OCI-LY3 (cell line): ENCODE data around the gene POLN.

Source experiments
- H2AFZ ChIP-seq: fragments of 200-600, 300-600 bp; shearing (Covaris generic); 2 replicates; pipeline ENCODE4 v1.6.0; 2014; ENCODE audit warnings: antibody characterized with exemption, low read depth, low read length
- H3K27ac ChIP-seq: fragments of 200-600, 300-600 bp; sonication (generic); 2 replicates; pipeline ENCODE4 v1.5.1; 2014; ENCODE audit warnings: mild to moderate bottlenecking, low read length, moderate library complexity, mixed read lengths
- H3K27me3 ChIP-seq: fragments of 200-600, 300-600 bp; sonication (generic); 2 replicates; pipeline ENCODE4 v1.6.1; 2014; ENCODE audit warnings: low read depth, low read length, mixed read lengths
- H3K36me3 ChIP-seq: fragments of 200-600, 300-600 bp; sonication (generic); replicated peaks from 2 replicates; pipeline ENCODE3; 2014; ENCODE audit warnings: low read depth, low read length, mixed read lengths
- H3K4me1 ChIP-seq: fragments of 300-600, 200-600 bp; sonication (generic); 2 replicates; pipeline ENCODE4 v1.6.1; 2014; ENCODE audit warnings: low read length, mixed read lengths
- H3K4me2 ChIP-seq: fragments of 200-600, 300-600 bp; sonication (generic); 2 replicates; pipeline ENCODE4 v1.6.1; 2014; ENCODE audit warnings: low read length, mixed read lengths
- H3K4me3 ChIP-seq: fragments of 300-600, 200-600 bp; sonication (generic); 2 replicates; pipeline ENCODE4 v1.5.1; 2014; ENCODE audit warnings: antibody characterized with exemption, mild to moderate bottlenecking, low read length, moderate library complexity
- H3K79me2 ChIP-seq: fragments of 300-600, 200-600 bp; shearing (Covaris generic); 2 replicates; pipeline ENCODE4 v1.6.1; 2014; ENCODE audit warnings: mild to moderate bottlenecking, low read length, mixed read lengths
- H3K9ac ChIP-seq: fragments of 300-600, 200-600 bp; shearing (Covaris generic); 2 replicates; pipeline ENCODE4 v1.6.0; 2014; ENCODE audit warnings: mild to moderate bottlenecking, low read length, moderate library complexity
- H3K9me3 ChIP-seq: fragments of 200-600, 300-600 bp; shearing (Covaris generic); 2 replicates; pipeline ENCODE4 v1.6.1; 2014; ENCODE audit warnings: low read length, mixed read lengths; ENCODE audit not compliant: insufficient read depth
- H4K20me1 ChIP-seq: fragments of 200-600, 300-600 bp; sonication (generic); 2 replicates; pipeline ENCODE4 v1.6.1; 2016; ENCODE audit warnings: low read length, mixed read lengths; ENCODE audit not compliant: insufficient read depth
- CTCF ChIP-seq: fragments of 200-600, 300-600 bp; sonication (generic); IDR thresholded peaks from 2 replicates; pipeline ENCODE4 v1.5.1; 2014; ENCODE audit warnings: antibody characterized with exemption, low read length, low read depth
- EZH2phosphoT487 ChIP-seq: fragments of 200-600 bp; shearing (Covaris generic); IDR thresholded peaks from 2 replicates; pipeline ENCODE4 v1.6.1; 2018; ENCODE audit warnings: antibody characterized with exemption, mixed run types, low read depth

Gene POLN

GRCh38 chr4:2075987-2076907 lies 165.7 kb downstream of the POLN start:
- no peak for TF ChIP-seq EZH2phosphoT487
- no peak for TF ChIP-seq CTCF
- no peaks in the 10 kb centered on the region for H3K27me3 ChIP-seq
- no peak overlapping the region for H3K27ac ChIP-seq
- H4K20me1 ChIP-seq = no peaks in the 10 kb centered on the region
- no peaks in the 10 kb centered on the region for H3K9me3 ChIP-seq
- H3K4me2 ChIP-seq = no peak overlapping the region
- H3K9ac ChIP-seq = no peak overlapping the region
- no peak overlapping the region for H2AFZ ChIP-seq
- no peaks in the 10 kb centered on the region for H3K36me3 ChIP-seq
- no peaks in the 10 kb centered on the region for H3K79me2 ChIP-seq
- no peaks in the 10 kb centered on the region for H3K4me1 ChIP-seq
- no peak overlapping the region for H3K4me3 ChIP-seq

GRCh38 chr4:2075171-2075986 lies 166.5 kb downstream of the POLN start:
- Histone ChIP-seq H3K36me3 (no peaks in the 10 kb centered on the region), H3K4me3 (no peak overlapping the region), H3K27ac (no peak overlapping the region), H2AFZ (no peak overlapping the region), H3K9ac (no peak overlapping the region), H3K4me1 (no peaks in the 10 kb centered on the region), H3K9me3 (no peaks in the 10 kb centered on the region), H3K27me3 (no peaks in the 10 kb centered on the region), H4K20me1 (no peaks in the 10 kb centered on the region), H3K4me2 (no peak overlapping the region), H3K79me2 (no peaks in the 10 kb centered on the region)
- TF ChIP-seq CTCF = no peak
- no peak for TF ChIP-seq EZH2phosphoT487

GRCh38 chr4:2074588-2074987 lies 167.3 kb downstream of the POLN start:
- TF ChIP-seq EZH2phosphoT487 (no peak), CTCF (no peak)
- H3K4me3 ChIP-seq = no peak overlapping the region
- no peak overlapping the region for H3K4me2 ChIP-seq
- no peaks in the 10 kb centered on the region for H3K4me1 ChIP-seq
- H3K36me3 ChIP-seq = no peaks in the 10 kb centered on the region
- H3K9ac ChIP-seq = no peak overlapping the region
- H2AFZ ChIP-seq = no peak overlapping the region
- no peaks in the 10 kb centered on the region for H3K9me3 ChIP-seq
- H4K20me1 ChIP-seq = no peaks in the 10 kb centered on the region
- no peak overlapping the region for H3K27ac ChIP-seq
- no peaks in the 10 kb centered on the region for H3K79me2 ChIP-seq
- H3K27me3 ChIP-seq = no peaks in the 10 kb centered on the region
